ENCODE measurements around the gene RIT2. TPM values are rescaled to one million over a fixed set of nuclear protein-coding genes. Genes with fewer than 3 reads are reported as not detected.

RIT2 gene
- total RNA-seq, 2 experiments from 2014 or later: not detected

- Mint-ChIP-seq H3K27ac (no peak overlapping the region), H3K9me3 (ENCODE audit: insufficient read depth) (no peaks in the 10 kb centered on the region), H3K4me1 (ENCODE audit: low read depth) (no peaks in the 10 kb centered on the region), H3K27me3 (ENCODE audit: low read depth) (no peaks in the 10 kb centered on the region), H3K36me3 (ENCODE audit: low read depth) (no peaks in the 10 kb centered on the region), H3K4me3 (no peak overlapping the region)
- ATAC-seq (no peak), DNase-seq (no peak)
- POLR2A ChIA-PET: no interaction called here
- CTCF ChIA-PET: no interaction called here
These were observed 14.6 kb upstream of the RIT2 start for GRCh38 chr18:43129946-43130524.

GRCh38 chr18:43125471-43125870, 10.0 kb upstream of the RIT2 start:
- no peaks in the 10 kb centered on the region for H3K4me1 Mint-ChIP-seq (ENCODE audit: low read depth)
- no peaks in the 10 kb centered on the region for H3K27me3 Mint-ChIP-seq (ENCODE audit: low read depth)
- H3K4me3 Mint-ChIP-seq: no peak overlapping the region
- DNase-seq: no peak
- POLR2A ChIA-PET: no interaction called here
- H3K36me3 Mint-ChIP-seq (ENCODE audit: low read depth): no peaks in the 10 kb centered on the region
- CTCF ChIA-PET: interaction anchor here (0.6 kb wide), 1 partner anchor 49 kb away, joined by 3 read pairs; no protein-coding TSS in a partner anchor
- H3K9me3 Mint-ChIP-seq (ENCODE audit: insufficient read depth): no peaks in the 10 kb centered on the region
- no peak overlapping the region for H3K27ac Mint-ChIP-seq
- ATAC-seq: no peak

GRCh38 chr18:43122955-43123354, 7.5 kb upstream of the RIT2 start:
- Mint-ChIP-seq H3K36me3 (ENCODE audit: low read depth) (no peaks in the 10 kb centered on the region), H3K4me1 (ENCODE audit: low read depth) (no peaks in the 10 kb centered on the region), H3K9me3 (ENCODE audit: insufficient read depth) (no peaks in the 10 kb centered on the region), H3K4me3 (no peak overlapping the region), H3K27ac (no peak overlapping the region), H3K27me3 (ENCODE audit: low read depth) (no peaks in the 10 kb centered on the region)
- DNase-seq (no peak), ATAC-seq (no peak)
- ChIA-PET POLR2A (no interaction called here), CTCF (no interaction called here)

- DNase-seq (no peak), ATAC-seq (no peak)
- Mint-ChIP-seq H3K4me1 (ENCODE audit: low read depth) (no peaks in the 10 kb centered on the region), H3K27me3 (ENCODE audit: low read depth) (no peaks in the 10 kb centered on the region), H3K9me3 (ENCODE audit: insufficient read depth) (no peaks in the 10 kb centered on the region), H3K4me3 (no peak overlapping the region), H3K36me3 (ENCODE audit: low read depth) (no peaks in the 10 kb centered on the region), H3K27ac (no peak overlapping the region)
- POLR2A ChIA-PET: no interaction called here
- CTCF ChIA-PET: no interaction called here
These were observed 1.3 kb upstream of the RIT2 start for GRCh38 chr18:43116699-43117294.

- H3K27me3 Mint-ChIP-seq (ENCODE audit: low read depth): no peaks in the 10 kb centered on the region
These were observed 2.1 kb downstream of the RIT2 start for GRCh38 chr18:43113220-43113895.

GRCh38 chr18:43108882-43109281, 6.6 kb downstream of the RIT2 start:
- Mint-ChIP-seq H3K4me1 (ENCODE audit: low read depth) (no peaks in the 10 kb centered on the region), H3K27me3 (ENCODE audit: low read depth) (no peaks in the 10 kb centered on the region), H3K27ac (no peak overlapping the region), H3K9me3 (ENCODE audit: insufficient read depth) (no peaks in the 10 kb centered on the region), H3K36me3 (ENCODE audit: low read depth) (no peaks in the 10 kb centered on the region), H3K4me3 (no peak overlapping the region)
- no peak for DNase-seq
- ATAC-seq: no peak
- ChIA-PET POLR2A (no interaction called here), CTCF (no interaction called here)

More at GRCh38 chr18:43113220-43113895, 2.1 kb downstream of the RIT2 start:
- no peaks in the 10 kb centered on the region for H3K36me3 Mint-ChIP-seq (ENCODE audit: low read depth)
- H3K9me3 Mint-ChIP-seq (ENCODE audit: insufficient read depth): no peaks in the 10 kb centered on the region
- no peak overlapping the region for H3K4me3 Mint-ChIP-seq
- H3K4me1 Mint-ChIP-seq (ENCODE audit: low read depth): no peaks in the 10 kb centered on the region
- ChIA-PET POLR2A (no interaction called here), CTCF (no interaction called here)
- H3K27ac Mint-ChIP-seq: no peak overlapping the region
- ATAC-seq (no peak), DNase-seq (no peak)

- Mint-ChIP-seq H3K9me3 (ENCODE audit: insufficient read depth) (peaks cover under 1% of the 10 kb centered on the region), H3K4me1 (ENCODE audit: low read depth) (no peaks in the 10 kb centered on the region), H3K27ac (no peak overlapping the region), H3K27me3 (ENCODE audit: low read depth) (no peaks in the 10 kb centered on the region), H3K4me3 (no peak overlapping the region), H3K36me3 (ENCODE audit: low read depth) (no peaks in the 10 kb centered on the region)
- ChIA-PET POLR2A (no interaction called here), CTCF (no interaction called here)
- DNase-seq (no peak), ATAC-seq (no peak)
These were observed 7.0 kb downstream of the RIT2 start for GRCh38 chr18:43108469-43108868.

GRCh38 chr18:43093646-43094045, 21.8 kb downstream of the RIT2 start:
- H3K4me3 Mint-ChIP-seq: no peak overlapping the region
- H3K27me3 Mint-ChIP-seq (ENCODE audit: low read depth): no peaks in the 10 kb centered on the region
- no peak overlapping the region for H3K27ac Mint-ChIP-seq
- ChIA-PET CTCF (no interaction called here), POLR2A (no interaction called here)
- no peak for DNase-seq
- ATAC-seq: no peak
- H3K4me1 Mint-ChIP-seq (ENCODE audit: low read depth): no peaks in the 10 kb centered on the region
- peaks cover 5% of the 10 kb centered on the region for H3K9me3 Mint-ChIP-seq (ENCODE audit: insufficient read depth)
- no peaks in the 10 kb centered on the region for H3K36me3 Mint-ChIP-seq (ENCODE audit: low read depth)

- no peak for ATAC-seq
- no peaks in the 10 kb centered on the region for H3K36me3 Mint-ChIP-seq (ENCODE audit: low read depth)
- H3K4me3 Mint-ChIP-seq: no peak overlapping the region
- CTCF ChIA-PET: no interaction called here
- H3K27me3 Mint-ChIP-seq (ENCODE audit: low read depth): no peaks in the 10 kb centered on the region
- peaks cover 8% of the 10 kb centered on the region for H3K9me3 Mint-ChIP-seq (ENCODE audit: insufficient read depth)
- DNase-seq: no peak
- H3K4me1 Mint-ChIP-seq (ENCODE audit: low read depth): no peaks in the 10 kb centered on the region
- H3K27ac Mint-ChIP-seq: no peak overlapping the region
- POLR2A ChIA-PET: no interaction called here
These were observed 22.9 kb downstream of the RIT2 start for GRCh38 chr18:43092539-43092938.

- Mint-ChIP-seq H3K9me3 (ENCODE audit: insufficient read depth) (peaks cover 4% of the 10 kb centered on the region), H3K4me1 (ENCODE audit: low read depth) (no peaks in the 10 kb centered on the region), H3K27me3 (ENCODE audit: low read depth) (no peaks in the 10 kb centered on the region), H3K4me3 (no peak overlapping the region), H3K27ac (no peak overlapping the region), H3K36me3 (ENCODE audit: low read depth) (no peaks in the 10 kb centered on the region)
- DNase-seq (no peak), ATAC-seq (no peak)
- POLR2A ChIA-PET: no interaction called here
- CTCF ChIA-PET: no interaction called here
These were observed 34.1 kb downstream of the RIT2 start for GRCh38 chr18:43081396-43081795.

GRCh38 chr18:43080671-43081070, 34.8 kb downstream of the RIT2 start:
- Mint-ChIP-seq H3K4me3 (no peak overlapping the region), H3K4me1 (ENCODE audit: low read depth) (no peaks in the 10 kb centered on the region), H3K27ac (no peak overlapping the region), H3K9me3 (ENCODE audit: insufficient read depth) (peaks cover 3% of the 10 kb centered on the region), H3K27me3 (ENCODE audit: low read depth) (no peaks in the 10 kb centered on the region), H3K36me3 (ENCODE audit: low read depth) (no peaks in the 10 kb centered on the region)
- DNase-seq (no peak), ATAC-seq (no peak)
- ChIA-PET POLR2A (no interaction called here), CTCF (no interaction called here)

- Mint-ChIP-seq H3K4me1 (ENCODE audit: low read depth) (no peaks in the 10 kb centered on the region), H3K4me3 (no peak overlapping the region), H3K27ac (no peak overlapping the region), H3K27me3 (ENCODE audit: low read depth) (no peaks in the 10 kb centered on the region), H3K36me3 (ENCODE audit: low read depth) (no peaks in the 10 kb centered on the region), H3K9me3 (ENCODE audit: insufficient read depth) (no peaks in the 10 kb centered on the region)
- POLR2A ChIA-PET: no interaction called here
- ATAC-seq: no peak
- CTCF ChIA-PET: no interaction called here
- DNase-seq: no peak
These were observed 36.1 kb downstream of the RIT2 start for GRCh38 chr18:43079422-43079821.
